HepG2 (cell line): ENCODE measurements around the gene TCERG1L. TPM values are rescaled to one million over a fixed set of nuclear protein-coding genes. Genes with fewer than 3 reads are reported as not detected.

Source experiments
- ATAC-seq: fragments of 200-7000 bp; cut with Tn5 transposase; 3 replicates; pipeline ENCODE4 v1.9.1; 2020; ENCODE audit warnings: mild to moderate bottlenecking, moderate library complexity
- BruUV-seq: library from RNA; stranded (reverse); fragments of 400-500 nt; replicated peaks from 2 replicates; lab custom pipeline; 2021; lab: Mats Ljungman, UMichigan
- CTCF ChIA-PET: fragments of 300-600 bp; formaldehyde crosslinking; extraction: SDS; loops from one replicate; lab custom pipeline; 2021; ENCODE audit warnings: low total read pairs, inconsistent platforms, low intra/inter-chr PET ratio; lab: Yijun Ruan, JAX
- POLR2A ChIA-PET: fragments of 350-600 bp; sonication (Branson Sonifier 250); formaldehyde crosslinking; loops from one replicate; lab custom pipeline; 2020; ENCODE audit warnings: antibody characterized with exemption, inconsistent platforms; lab: Yijun Ruan, JAX
- DNase-seq: peaks from one replicate; pipeline ENCODE4 v3.0.0-alpha.2; 2015; ENCODE audit warnings: low spot score
- FAIRE-seq: peaks from 3 replicates; lab custom pipeline; 2011; peaks lifted over from hg19 to GRCh38; lab: Jason Lieb, UNC
- H2AFZ ChIP-seq: one replicate; pipeline ENCODE4 v1.6.1; 2011; ENCODE audit warnings: low read length, inconsistent platforms
- H3K27ac ChIP-seq: fragments of 300-600 bp; 3 replicates; pipeline ENCODE4 v1.8.0; 2011; ENCODE audit warnings: mixed run types, mild to moderate bottlenecking, mixed read lengths, low read length, inconsistent platforms; ENCODE audit not compliant: insufficient read depth; ENCODE audit errors: extremely low read length
- H3K27me3 ChIP-seq, 2 experiments: fragments of 200-600 bp in 1 of 2; 2 replicates in 1 of 2; 3 replicates in 1 of 2; pipeline versions ENCODE4 v1.6.0 to v1.8.0; 2011; ENCODE audit warnings: low read length in 2 of 2, mild to moderate bottlenecking in 2 of 2, moderate library complexity in 2 of 2, inconsistent platforms in 1 of 2; ENCODE audit not compliant: insufficient read depth in 2 of 2, control insufficient read depth in 1 of 2
- H3K36me3 ChIP-seq, 2 experiments: fragments of 200-600 bp in 1 of 2; replicated peaks in 1 of 2; 2 replicates in 1 of 2; 3 replicates in 1 of 2; pipeline versions ENCODE4 v1.5.1 to v1.8.0; 2011; ENCODE audit warnings: low read length in 2 of 2, inconsistent platforms in 1 of 2; ENCODE audit not compliant: insufficient read depth in 2 of 2, control insufficient read depth in 1 of 2
- H3K4me1 ChIP-seq: 2 replicates; pipeline ENCODE4 v1.5.1; 2012; ENCODE audit warnings: low read length, inconsistent platforms; ENCODE audit not compliant: insufficient read depth
- H3K4me2 ChIP-seq: 2 replicates; pipeline ENCODE4 v1.6.0; 2011; ENCODE audit warnings: low read depth, low read length, inconsistent platforms
- H3K4me3 ChIP-seq, 3 experiments: fragments of 200-600 bp in 1 of 3; sonication (generic), shearing (Covaris generic) in 1 of 3; replicated peaks in 1 of 3; 2 replicates each; pipeline ENCODE4 v1.5.1; 2011 to 2016; ENCODE audit warnings: low read length in 3 of 3, inconsistent platforms in 2 of 3, low read depth in 2 of 3, mild to moderate bottlenecking in 2 of 3, control low read depth in 1 of 3, mixed read lengths in 1 of 3; ENCODE audit not compliant: insufficient read depth in 1 of 3
- H3K79me2 ChIP-seq: one replicate; pipeline ENCODE4 v1.6.1; 2011; ENCODE audit warnings: low read length, inconsistent platforms; ENCODE audit not compliant: insufficient read depth
- H3K9ac ChIP-seq: 2 replicates; pipeline ENCODE4 v1.6.0; 2011; ENCODE audit warnings: mild to moderate bottlenecking, low read depth, low read length, inconsistent platforms; ENCODE audit not compliant: insufficient read depth
- H3K9me3 ChIP-seq: 2 replicates; pipeline ENCODE4 v1.5.1; 2012; ENCODE audit warnings: mild to moderate bottlenecking, low read length
- H4K20me1 ChIP-seq: 2 replicates; pipeline ENCODE4 v1.6.0; 2011; ENCODE audit warnings: inconsistent platforms, mild to moderate bottlenecking, low read length, moderate library complexity; ENCODE audit not compliant: insufficient read depth
- ETV5 ChIP-seq: IDR thresholded peaks from 2 replicates; pipeline ENCODE4 v1.6.1; 2018; ENCODE audit warnings: missing biosample characterization, missing genetic modification reagents, inconsistent platforms, borderline replicate concordance
- NR2C2 ChIP-seq: sonication (generic); formaldehyde crosslinking; IDR thresholded peaks from 2 replicates; pipeline ENCODE4 v1.4.0; 2020; ENCODE audit warnings: missing genetic modification reagents, mild to moderate bottlenecking, moderate library complexity, borderline replicate concordance
- NR2F6 ChIP-seq, 2 experiments: IDR thresholded peaks; 2 replicates each; pipeline ENCODE4 v1.6.1; 2016; ENCODE audit warnings: antibody characterized with exemption in 1 of 2, mild to moderate bottlenecking in 1 of 2
- ZNF124 ChIP-seq: sonication (generic); formaldehyde crosslinking; IDR thresholded peaks from 2 replicates; pipeline ENCODE4 v1.4.0; 2020; ENCODE audit warnings: missing genetic modification reagents
- WGBS: methylation state at CpG from one replicate; pipeline ENCODE4 v1.1.6; 2017; ENCODE audit warnings: low lambda C conversion rate; 5-methylcytosine and 5-hydroxymethylcytosine counted together
- in situ Hi-C: cut with HindIII; loops from 2 replicates; pipeline ENCODE4 v1.10.0; 2017; ENCODE audit warnings: low pct_unique_long_range_greater_than_20kb; ENCODE audit not compliant: extremely low pct_ligation_motif_present
- intact Hi-C: fragments of 100-400 bp; cut with micrococcal nuclease; formaldehyde crosslinking; loops from one replicate; pipeline ENCODE4 v1.10.0; 2022; ENCODE audit not compliant: unreplicated experiment
- polyA plus RNA-seq, 8 experiments: library from polyadenylated mRNA; depleted of rRNA in 3 of 8; stranded (reverse) in 7 of 8; unstranded in 1 of 8; fragments of >200 nt; fragmentation: Illumina TruSeq in 4 of 8; extraction: Trizol in 4 of 8; gene quantifications; 2 replicates each; pipeline versions ENCODE4 v1.2.1 to v1.2.3, GENCODE V29; 2011 to 2016; ENCODE audit warnings: low read depth in 4 of 8, missing spikeins in 1 of 8, mixed read lengths in 1 of 8; ENCODE audit not compliant: insufficient read depth in 1 of 8
- total RNA-seq, 5 experiments: library from RNA; depleted of rRNA; stranded (reverse); fragments of >200 nt; fragmentation: Illumina TruSeq; extraction: Trizol; gene quantifications; 2 replicates each; pipeline ENCODE4 v1.2.3, GENCODE V29; 2016; ENCODE audit warnings: low read depth in 1 of 5
- TF ChIP-seq, protein P1 (sequence below): sonication (generic); formaldehyde crosslinking; IDR thresholded peaks from 2 replicates; pipeline ENCODE4 v1.5.0; 2020; ENCODE audit warnings: mild to moderate bottlenecking, missing genetic modification reagents, borderline replicate concordance

Gene TCERG1L
- total and polyA plus RNA-seq, 2 of the 13 experiments (the other 11 are each of a cell fraction or from before 2014, with no cell fraction given): not detected

DNA sequence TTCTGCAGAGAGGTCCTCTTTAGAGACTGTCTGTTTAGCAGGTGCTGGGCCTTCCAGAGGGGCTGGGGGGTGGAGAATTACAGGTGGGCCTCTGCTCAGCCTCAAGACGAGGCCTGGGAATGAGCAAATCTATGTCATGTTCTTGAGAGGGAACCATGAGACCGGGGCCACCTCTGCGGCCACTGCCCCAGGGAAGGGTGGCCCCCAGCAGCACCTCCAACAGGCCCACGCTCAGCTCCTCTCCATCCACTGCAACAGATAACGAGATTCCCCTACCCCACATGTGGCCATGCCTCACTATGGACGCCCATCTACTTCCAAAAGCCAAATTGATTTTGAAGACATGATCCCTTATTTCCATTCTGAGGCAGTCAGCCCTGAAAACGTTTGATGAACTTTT, 176.9 kb downstream of the TCERG1L start:
- no peak for ATAC-seq
- no peak overlapping the region for H3K27ac ChIP-seq
- no peaks in the 10 kb centered on the region for H3K79me2 ChIP-seq
- H3K4me1 ChIP-seq: no peaks in the 10 kb centered on the region
- no peak overlapping the region for H3K4me2 ChIP-seq
- 6% methylated on average over 7 of the region's 7 CpGs for WGBS
- no peaks in the 10 kb centered on the region for H3K36me3 ChIP-seq
- no TSS peak for BruUV-seq
- no peak overlapping the region for H3K9ac ChIP-seq
- peaks cover 5 to 55% of the 10 kb centered on the region in 2 experiments; a peak in 4 of 5 replicates for H3K27me3 ChIP-seq
- in situ Hi-C loops (no loop called here), intact Hi-C loops (no loop called here)
- H3K4me3 ChIP-seq: no peak overlapping the region
- FAIRE-seq: no peak
- TF ChIP-seq ETV5 (no peak), NR2C2 (CRISPR knock-in tag) (no peak), ZNF124 (no peak), NR2F6 (IDR thresholded peaks at IDR 0.05) (no peak), NR2F6 (CRISPR knock-in tag; IDR thresholded peaks at IDR 0.05) (no peak)
- TF ChIP-seq, protein P1, sequence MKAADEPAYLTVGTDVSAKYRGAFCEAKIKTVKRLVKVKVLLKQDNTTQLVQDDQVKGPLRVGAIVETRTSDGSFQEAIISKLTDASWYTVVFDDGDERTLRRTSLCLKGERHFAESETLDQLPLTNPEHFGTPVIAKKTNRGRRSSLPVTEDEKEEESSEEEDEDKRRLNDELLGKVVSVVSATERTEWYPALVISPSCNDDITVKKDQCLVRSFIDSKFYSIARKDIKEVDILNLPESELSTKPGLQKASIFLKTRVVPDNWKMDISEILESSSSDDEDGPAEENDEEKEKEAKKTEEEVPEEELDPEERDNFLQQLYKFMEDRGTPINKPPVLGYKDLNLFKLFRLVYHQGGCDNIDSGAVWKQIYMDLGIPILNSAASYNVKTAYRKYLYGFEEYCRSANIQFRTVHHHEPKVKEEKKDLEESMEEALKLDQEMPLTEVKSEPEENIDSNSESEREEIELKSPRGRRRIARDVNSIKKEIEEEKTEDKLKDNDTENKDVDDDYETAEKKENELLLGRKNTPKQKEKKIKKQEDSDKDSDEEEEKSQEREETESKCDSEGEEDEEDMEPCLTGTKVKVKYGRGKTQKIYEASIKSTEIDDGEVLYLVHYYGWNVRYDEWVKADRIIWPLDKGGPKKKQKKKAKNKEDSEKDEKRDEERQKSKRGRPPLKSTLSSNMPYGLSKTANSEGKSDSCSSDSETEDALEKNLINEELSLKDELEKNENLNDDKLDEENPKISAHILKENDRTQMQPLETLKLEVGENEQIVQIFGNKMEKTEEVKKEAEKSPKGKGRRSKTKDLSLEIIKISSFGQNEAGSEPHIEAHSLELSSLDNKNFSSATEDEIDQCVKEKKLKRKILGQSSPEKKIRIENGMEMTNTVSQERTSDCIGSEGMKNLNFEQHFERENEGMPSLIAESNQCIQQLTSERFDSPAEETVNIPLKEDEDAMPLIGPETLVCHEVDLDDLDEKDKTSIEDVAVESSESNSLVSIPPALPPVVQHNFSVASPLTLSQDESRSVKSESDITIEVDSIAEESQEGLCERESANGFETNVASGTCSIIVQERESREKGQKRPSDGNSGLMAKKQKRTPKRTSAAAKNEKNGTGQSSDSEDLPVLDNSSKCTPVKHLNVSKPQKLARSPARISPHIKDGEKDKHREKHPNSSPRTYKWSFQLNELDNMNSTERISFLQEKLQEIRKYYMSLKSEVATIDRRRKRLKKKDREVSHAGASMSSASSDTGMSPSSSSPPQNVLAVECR (CRISPR knock-in tag): no peak
- TF ChIP-seq, all 625 proteins: peak for 0
- no peak for DNase-seq
- ChIA-PET POLR2A (no interaction called here), CTCF (no interaction called here)
- Histone ChIP-seq H3K9me3 (no peaks in the 10 kb centered on the region), H2AFZ (no peak overlapping the region), H4K20me1 (no peaks in the 10 kb centered on the region)
